Coronary artery (tissue), 2 donors: ENCODE measurements around the gene CTSH.

Experiments used
- DNase-seq: peaks from one replicate; pipeline ENCODE4 v3.0.0-alpha.2; 2017; ENCODE audit warnings: low spot score
- H3K27ac ChIP-seq, 2 donors: fragments of 200-600 bp; sonication (generic); one replicate each; pipeline ENCODE4 v1.5.1; 2016 to 2019
- H3K4me3 ChIP-seq: fragments of 200-600 bp; sonication (generic); 2 replicates; pipeline ENCODE4 v1.5.1; 2016; ENCODE audit warnings: mild to moderate bottlenecking, moderate library complexity
- CTCF ChIP-seq: fragments of 200-600 bp; sonication (generic); IDR thresholded peaks from one replicate; pipeline ENCODE4 v1.5.1; 2019; ENCODE audit warnings: antibody characterized with exemption

Gene CTSH

GRCh38 chr15:78990278-78990677, 45.4 kb upstream of the CTSH start:
- no peak for TF ChIP-seq CTCF
- H3K4me3 ChIP-seq, result no peak overlapping the region
- no peak for DNase-seq
- H3K27ac ChIP-seq, result no peak overlapping the region

DNA sequence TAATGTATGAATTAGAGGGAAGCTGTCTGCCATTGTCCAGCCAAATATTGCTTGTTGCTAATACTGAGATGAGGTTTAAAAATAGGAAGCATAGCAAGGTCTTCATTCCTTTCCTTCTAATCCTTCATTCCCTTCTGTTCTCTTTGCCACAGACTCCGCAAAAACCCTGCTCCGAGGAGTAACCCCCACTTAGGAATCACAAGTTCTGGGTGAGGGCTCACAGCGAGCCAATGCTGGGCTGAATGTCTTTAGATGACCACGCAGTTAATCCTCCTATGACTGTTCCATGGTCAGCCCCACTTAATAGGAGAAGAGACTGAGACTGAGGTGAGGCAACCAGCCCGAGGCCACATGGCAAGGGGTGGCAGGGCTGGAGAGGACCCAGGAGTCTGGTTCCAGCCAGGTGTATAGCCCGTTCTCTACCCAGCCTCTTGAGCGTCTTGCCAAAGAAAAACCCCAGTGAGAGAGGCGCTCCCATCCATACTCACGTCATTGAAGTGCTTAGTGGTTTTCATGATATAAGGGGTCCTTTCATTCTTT, 44.9 kb upstream of the CTSH start:
- Histone ChIP-seq H3K4me3 (no peak overlapping the region), H3K27ac (peak overlapping the region in 1 of 2 donors; percentile 69)
- no peak for DNase-seq
- TF ChIP-seq CTCF, result no peak

DNA sequence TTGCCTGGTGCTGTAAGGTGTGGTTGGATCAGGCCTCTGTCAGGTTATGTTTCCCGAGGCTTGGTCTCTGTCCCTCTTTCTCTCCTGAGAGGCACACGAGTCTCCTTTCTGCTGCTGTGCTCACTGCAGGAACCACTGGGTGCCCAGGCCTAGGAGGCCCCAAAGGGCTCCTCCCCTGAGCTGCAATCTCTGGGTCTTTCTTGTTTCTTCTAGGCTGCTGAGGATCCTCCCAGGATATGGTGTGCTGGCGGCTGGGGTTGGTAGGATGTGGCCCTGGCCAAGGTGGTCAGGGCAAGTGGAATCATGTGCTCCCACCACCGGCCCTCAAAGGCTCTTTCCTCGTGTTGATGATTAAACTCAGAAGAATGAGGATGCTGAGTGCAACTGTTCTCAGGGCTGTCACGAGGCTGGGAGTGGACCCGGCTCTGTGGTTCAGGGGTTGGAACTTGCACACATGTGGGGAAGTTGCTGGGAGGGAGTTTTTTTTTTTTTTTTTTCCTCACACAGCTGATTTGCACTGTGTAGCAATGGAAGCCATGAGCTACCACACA, 43.6 kb upstream of the CTSH start:
- DNase-seq, result peak; percentile 79
- H3K4me3 ChIP-seq, result no peak overlapping the region
- no peak for TF ChIP-seq CTCF

DNA sequence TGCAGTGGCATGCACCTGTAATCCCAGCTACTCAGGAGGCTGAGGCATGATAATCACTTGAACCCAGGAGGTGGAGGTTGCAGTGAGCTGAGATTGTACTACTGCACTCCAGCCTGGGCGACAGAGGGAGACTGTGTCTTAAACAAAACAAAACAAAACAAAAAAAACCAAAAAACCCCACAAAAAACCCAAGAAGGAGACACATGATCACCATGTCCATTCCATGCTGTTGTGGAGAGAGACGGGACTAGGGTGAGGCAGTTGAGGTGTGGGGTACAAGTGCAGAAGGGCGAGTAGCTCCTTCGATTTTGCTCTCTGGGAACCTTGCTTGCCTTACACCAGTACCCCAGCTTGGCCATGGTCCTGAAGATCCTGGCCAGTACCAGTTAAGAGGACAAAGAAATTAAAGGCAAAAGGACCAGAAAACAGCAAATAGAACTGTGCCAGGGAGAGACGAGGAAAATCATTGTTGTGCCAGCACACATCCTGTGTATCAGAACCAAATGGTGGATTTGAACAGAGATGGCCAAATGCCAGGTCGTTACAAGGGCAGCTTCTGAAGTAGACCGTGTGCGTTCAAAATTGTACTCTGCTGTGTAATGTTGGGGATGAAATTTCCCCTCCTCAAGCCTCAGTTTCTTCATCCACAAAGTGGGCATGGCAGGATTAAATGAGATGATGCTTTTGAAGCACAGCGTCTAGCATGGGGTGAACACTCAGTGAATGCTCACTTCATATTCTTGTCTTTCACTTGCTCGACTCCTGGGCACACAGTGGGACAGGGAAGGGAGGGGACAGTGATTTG, 42.9 kb upstream of the CTSH start:
- no peak for TF ChIP-seq CTCF
- peak overlapping the region; percentile 42 to 79 for H3K27ac ChIP-seq
- DNase-seq, result no peak
- H3K4me3 ChIP-seq, result no peak overlapping the region

More for the DNA sequence above, 43.6 kb upstream of the CTSH start:
- peak overlapping the region; percentile 42 to 79 for H3K27ac ChIP-seq

- DNase-seq, result no peak
- no peak for TF ChIP-seq CTCF
- H3K4me3 ChIP-seq, result no peak overlapping the region
- H3K27ac ChIP-seq, result no peak overlapping the region
Observed at GRCh38 chr15:78985859-78986475, 41.1 kb upstream of the CTSH start.

DNA sequence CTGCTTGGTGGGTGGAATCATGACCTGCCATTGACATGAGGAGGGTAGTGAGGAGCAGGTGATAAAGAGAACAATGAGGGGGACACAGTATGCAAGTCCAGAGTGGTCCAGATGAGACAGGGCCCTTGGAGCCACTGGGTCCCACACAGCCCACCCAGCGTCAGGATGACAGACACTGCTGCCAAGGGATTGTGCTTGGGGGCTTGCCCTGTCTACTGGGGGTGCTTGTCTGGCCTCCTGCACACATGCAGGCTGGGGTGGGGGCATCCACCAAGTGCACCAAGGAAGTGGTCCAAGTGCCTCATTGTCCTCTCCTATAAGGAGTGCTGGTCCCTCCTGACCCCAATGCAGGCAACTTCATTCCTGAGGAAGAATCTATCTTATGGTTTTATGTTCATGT, 39.2 kb upstream of the CTSH start:
- Histone ChIP-seq H3K4me3 (no peak overlapping the region), H3K27ac (peak overlapping the region in 1 of 2 donors; percentile 31)
- no peak for TF ChIP-seq CTCF
- no peak for DNase-seq
